ENCODE results near the gene PQBP1.

Gene PQBP1

DNA sequence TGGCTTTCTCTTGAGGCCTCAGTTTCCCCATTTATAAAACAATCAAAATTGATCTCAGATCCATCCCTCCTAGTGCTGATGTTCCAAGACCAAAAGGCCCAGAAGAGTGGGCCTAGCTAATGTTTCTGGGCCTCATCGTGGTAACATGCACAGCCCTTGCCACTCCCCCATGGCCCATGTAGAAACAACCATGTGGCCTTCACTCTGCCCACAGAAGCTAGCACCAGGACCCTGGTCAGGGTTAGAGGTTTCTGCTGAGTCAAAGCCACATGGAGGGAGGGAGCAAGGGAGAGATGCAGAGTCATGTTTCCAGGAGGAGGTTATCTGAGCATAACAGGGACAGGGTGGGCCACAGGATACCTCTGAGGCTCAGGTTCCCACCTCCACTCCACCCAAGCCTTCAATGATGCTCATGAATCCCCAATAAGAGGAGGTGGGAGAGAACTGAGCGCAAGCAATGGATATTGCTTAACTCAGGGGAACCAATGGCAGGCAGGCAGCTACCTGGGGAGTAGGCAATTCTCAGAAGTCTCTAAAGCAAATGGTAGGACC is 42.8 kb downstream of the PQBP1 start:
- TF ChIP-seq ZFHX2 (tag by site-specific recombination; conservative IDR thresholded peaks at IDR 0.05) (no peak), ZNF660 (tag by site-specific recombination; IDR thresholded peaks at IDR 0.05) (no peak), ZBTB1 (tag by site-specific recombination; IDR thresholded peaks at IDR 0.05) (no peak), ZNF157 (tag by site-specific recombination; IDR thresholded peaks at IDR 0.05) (no peak), ZNF747 (tag by site-specific recombination; IDR thresholded peaks at IDR 0.05) (no peak), ZNF214 (tag by site-specific recombination; IDR thresholded peaks at IDR 0.05; ENCODE audit: borderline replicate concordance) (no peak), ZNF707 (tag by site-specific recombination; IDR thresholded peaks at IDR 0.05) (no peak), ZNF548 (tag by site-specific recombination; IDR thresholded peaks at IDR 0.05) (no peak)
- TF ChIP-seq, protein P1, sequence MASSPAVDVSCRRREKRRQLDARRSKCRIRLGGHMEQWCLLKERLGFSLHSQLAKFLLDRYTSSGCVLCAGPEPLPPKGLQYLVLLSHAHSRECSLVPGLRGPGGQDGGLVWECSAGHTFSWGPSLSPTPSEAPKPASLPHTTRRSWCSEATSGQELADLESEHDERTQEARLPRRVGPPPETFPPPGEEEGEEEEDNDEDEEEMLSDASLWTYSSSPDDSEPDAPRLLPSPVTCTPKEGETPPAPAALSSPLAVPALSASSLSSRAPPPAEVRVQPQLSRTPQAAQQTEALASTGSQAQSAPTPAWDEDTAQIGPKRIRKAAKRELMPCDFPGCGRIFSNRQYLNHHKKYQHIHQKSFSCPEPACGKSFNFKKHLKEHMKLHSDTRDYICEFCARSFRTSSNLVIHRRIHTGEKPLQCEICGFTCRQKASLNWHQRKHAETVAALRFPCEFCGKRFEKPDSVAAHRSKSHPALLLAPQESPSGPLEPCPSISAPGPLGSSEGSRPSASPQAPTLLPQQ (tag by site-specific recombination; IDR thresholded peaks at IDR 0.05) = no peak
- TF ChIP-seq, protein P2, sequence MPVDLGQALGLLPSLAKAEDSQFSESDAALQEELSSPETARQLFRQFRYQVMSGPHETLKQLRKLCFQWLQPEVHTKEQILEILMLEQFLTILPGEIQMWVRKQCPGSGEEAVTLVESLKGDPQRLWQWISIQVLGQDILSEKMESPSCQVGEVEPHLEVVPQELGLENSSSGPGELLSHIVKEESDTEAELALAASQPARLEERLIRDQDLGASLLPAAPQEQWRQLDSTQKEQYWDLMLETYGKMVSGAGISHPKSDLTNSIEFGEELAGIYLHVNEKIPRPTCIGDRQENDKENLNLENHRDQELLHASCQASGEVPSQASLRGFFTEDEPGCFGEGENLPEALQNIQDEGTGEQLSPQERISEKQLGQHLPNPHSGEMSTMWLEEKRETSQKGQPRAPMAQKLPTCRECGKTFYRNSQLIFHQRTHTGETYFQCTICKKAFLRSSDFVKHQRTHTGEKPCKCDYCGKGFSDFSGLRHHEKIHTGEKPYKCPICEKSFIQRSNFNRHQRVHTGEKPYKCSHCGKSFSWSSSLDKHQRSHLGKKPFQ (tag by site-specific recombination; IDR thresholded peaks at IDR 0.05) = no peak
- H3K4me1 ChIP-seq (ENCODE audit: control insufficient read depth, insufficient read depth, low read length) = no peaks in the 10 kb centered on the region
- CTCF ChIA-PET = interaction anchor here (1.3 kb wide), 1 partner anchor 15 kb away, joined by 3 read pairs; no protein-coding TSS in a partner anchor

DNA sequence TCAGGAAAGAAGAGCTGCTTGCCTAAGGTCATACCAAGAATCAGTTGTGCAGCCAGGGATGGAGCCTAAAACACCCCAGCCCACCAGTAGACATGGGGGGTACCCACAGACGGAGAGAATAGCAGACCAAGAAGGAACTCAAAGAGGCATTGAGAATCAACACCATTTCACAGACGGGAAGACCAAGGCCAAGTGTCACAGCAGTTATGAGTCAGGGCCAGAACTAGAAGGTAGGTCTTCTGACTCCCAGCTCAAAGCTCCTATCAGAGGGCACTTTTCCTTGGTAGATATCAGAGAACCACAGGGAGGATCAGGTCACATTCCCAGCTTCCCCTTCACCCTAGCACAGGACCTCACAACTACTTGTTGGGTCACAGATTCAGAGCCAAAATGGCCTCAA is 45.2 kb downstream of the PQBP1 start:
- Histone ChIP-seq H3K4me1 (ENCODE audit: control insufficient read depth, insufficient read depth, low read length) (no peaks in the 10 kb centered on the region), H3K9me3 (ENCODE audit: control insufficient read depth, insufficient read depth, low read depth, low read length) (no peaks in the 10 kb centered on the region), H3K36me3 (ENCODE audit: control insufficient read depth in 2 of 2, insufficient read depth in 1 of 2, low read length in 2 of 2) (peaks cover 0 to 67% of the 10 kb centered on the region in 2 experiments; a peak in 2 of 3 replicates), H3K27ac (ENCODE audit: extremely low read depth, low read depth, low read length) (no peak overlapping the region), H3K4me3 (ENCODE audit: low read depth, low read length) (no peak overlapping the region)
- POLR2A ChIA-PET = no interaction called here
- TF ChIP-seq ZFP3 (tag by site-specific recombination; IDR thresholded peaks at IDR 0.05; ENCODE audit: low read depth) (no peak), KLF9 (tag by site-specific recombination; IDR thresholded peaks at IDR 0.05; ENCODE audit: low read depth) (no peak), ZNF175 (tag by site-specific recombination; IDR thresholded peaks at IDR 0.05) (no peak)
- TF ChIP-seq, protein P3, sequence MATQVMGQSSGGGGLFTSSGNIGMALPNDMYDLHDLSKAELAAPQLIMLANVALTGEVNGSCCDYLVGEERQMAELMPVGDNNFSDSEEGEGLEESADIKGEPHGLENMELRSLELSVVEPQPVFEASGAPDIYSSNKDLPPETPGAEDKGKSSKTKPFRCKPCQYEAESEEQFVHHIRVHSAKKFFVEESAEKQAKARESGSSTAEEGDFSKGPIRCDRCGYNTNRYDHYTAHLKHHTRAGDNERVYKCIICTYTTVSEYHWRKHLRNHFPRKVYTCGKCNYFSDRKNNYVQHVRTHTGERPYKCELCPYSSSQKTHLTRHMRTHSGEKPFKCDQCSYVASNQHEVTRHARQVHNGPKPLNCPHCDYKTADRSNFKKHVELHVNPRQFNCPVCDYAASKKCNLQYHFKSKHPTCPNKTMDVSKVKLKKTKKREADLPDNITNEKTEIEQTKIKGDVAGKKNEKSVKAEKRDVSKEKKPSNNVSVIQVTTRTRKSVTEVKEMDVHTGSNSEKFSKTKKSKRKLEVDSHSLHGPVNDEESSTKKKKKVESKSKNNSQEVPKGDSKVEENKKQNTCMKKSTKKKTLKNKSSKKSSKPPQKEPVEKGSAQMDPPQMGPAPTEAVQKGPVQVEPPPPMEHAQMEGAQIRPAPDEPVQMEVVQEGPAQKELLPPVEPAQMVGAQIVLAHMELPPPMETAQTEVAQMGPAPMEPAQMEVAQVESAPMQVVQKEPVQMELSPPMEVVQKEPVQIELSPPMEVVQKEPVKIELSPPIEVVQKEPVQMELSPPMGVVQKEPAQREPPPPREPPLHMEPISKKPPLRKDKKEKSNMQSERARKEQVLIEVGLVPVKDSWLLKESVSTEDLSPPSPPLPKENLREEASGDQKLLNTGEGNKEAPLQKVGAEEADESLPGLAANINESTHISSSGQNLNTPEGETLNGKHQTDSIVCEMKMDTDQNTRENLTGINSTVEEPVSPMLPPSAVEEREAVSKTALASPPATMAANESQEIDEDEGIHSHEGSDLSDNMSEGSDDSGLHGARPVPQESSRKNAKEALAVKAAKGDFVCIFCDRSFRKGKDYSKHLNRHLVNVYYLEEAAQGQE (tag by site-specific recombination; IDR thresholded peaks at IDR 0.05) = no peak
- TF ChIP-seq, protein P4, sequence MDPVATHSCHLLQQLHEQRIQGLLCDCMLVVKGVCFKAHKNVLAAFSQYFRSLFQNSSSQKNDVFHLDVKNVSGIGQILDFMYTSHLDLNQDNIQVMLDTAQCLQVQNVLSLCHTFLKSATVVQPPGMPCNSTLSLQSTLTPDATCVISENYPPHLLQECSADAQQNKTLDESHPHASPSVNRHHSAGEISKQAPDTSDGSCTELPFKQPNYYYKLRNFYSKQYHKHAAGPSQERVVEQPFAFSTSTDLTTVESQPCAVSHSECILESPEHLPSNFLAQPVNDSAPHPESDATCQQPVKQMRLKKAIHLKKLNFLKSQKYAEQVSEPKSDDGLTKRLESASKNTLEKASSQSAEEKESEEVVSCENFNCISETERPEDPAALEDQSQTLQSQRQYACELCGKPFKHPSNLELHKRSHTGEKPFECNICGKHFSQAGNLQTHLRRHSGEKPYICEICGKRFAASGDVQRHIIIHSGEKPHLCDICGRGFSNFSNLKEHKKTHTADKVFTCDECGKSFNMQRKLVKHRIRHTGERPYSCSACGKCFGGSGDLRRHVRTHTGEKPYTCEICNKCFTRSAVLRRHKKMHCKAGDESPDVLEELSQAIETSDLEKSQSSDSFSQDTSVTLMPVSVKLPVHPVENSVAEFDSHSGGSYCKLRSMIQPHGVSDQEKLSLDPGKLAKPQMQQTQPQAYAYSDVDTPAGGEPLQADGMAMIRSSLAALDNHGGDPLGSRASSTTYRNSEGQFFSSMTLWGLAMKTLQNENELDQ (tag by site-specific recombination; IDR thresholded peaks at IDR 0.05; ENCODE audit: low read depth) = no peak
- CTCF ChIA-PET = no interaction called here

More for the DNA sequence above, 42.8 kb downstream of the PQBP1 start:
- POLR2A ChIA-PET = interaction anchor here (0.7 kb wide), 1 partner anchor 18 kb away, joined by 6 read pairs; no protein-coding TSS in a partner anchor
- H3K27ac ChIP-seq (ENCODE audit: extremely low read depth, low read depth, low read length) = no peak overlapping the region
- no peak overlapping the region for H3K4me3 ChIP-seq (ENCODE audit: low read depth, low read length)
- H3K9me3 ChIP-seq (ENCODE audit: control insufficient read depth, insufficient read depth, low read depth, low read length) = no peaks in the 10 kb centered on the region
- H3K36me3 ChIP-seq (ENCODE audit: control insufficient read depth in 2 of 2, insufficient read depth in 1 of 2, low read length in 2 of 2) = peaks cover 0 to 83% of the 10 kb centered on the region in 2 experiments; a peak in 2 of 3 replicates
